Stimulated activated CD8-positive, alpha-beta memory T cell treated with anti-CD3 and anti-CD28 coated beads, Interleukin-12 subunit alpha, Interleukin-12 subunit beta, amount 100 ng/mL, for 24 hours (primary cell): ENCODE measurements around the gene EFHD2.
"Not testable (repeated sequence)": the region's sequence is repeated elsewhere in the genome, so short reads cannot be mapped to it uniquely, and the experiment has no call there.

Experiments used
- DNase-seq: peaks from one replicate; pipeline ENCODE4 v3.0.0-alpha.2; 2020; ENCODE audit errors: extremely low read depth

EFHD2 gene

DNA sequence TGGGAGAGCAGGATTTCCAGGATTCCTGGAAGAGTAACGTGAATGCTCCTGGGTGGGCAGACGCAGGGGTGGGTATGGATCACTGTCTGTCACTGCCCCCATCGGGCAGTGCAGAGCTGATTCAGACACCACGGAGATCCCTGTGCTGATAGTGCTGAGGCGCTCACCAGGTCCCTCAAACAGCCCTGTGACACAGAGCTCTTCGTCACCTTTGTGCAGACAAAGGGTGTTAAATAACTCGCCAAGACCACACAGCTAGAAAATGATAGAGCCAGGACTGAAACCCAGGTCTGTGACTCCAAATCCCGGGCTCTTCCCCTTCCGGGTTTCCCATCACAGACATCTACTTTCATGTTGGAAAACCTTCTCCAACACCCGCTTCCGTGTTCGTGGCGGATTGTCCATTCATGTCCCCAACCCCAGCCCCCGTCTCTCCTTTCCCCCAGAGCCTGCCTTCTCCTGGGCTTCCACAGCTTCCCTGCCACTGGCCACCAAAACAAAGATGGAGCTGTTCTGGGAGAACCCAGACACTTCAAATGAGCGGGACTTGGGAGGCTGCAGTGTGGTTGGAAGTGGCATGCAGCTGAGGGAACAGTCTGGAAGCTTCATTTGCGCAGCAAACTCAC, 2.6 kb downstream of the EFHD2 start:
- no peak for DNase-seq

DNA sequence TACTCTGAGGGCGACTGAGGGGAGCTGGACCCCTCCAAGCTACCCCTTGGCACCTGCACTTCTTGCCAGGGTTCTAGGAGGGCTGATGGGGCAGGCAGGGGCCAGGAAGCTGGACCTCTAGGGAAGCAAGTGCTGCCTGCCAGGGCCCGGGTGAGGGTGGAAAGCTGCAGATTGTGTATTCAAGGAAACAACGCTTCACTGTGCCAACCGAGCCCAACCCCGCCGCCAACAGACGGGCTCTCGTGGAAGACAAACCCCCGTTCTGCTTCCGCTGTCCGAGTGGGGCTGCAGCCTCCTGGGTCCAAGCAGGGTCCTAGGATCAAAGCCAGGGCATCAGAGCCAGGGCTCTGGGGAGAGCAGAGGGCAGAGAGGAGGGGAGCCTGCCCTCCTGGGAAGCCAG, 3.2 kb downstream of the EFHD2 start:
- no peak for DNase-seq

DNA sequence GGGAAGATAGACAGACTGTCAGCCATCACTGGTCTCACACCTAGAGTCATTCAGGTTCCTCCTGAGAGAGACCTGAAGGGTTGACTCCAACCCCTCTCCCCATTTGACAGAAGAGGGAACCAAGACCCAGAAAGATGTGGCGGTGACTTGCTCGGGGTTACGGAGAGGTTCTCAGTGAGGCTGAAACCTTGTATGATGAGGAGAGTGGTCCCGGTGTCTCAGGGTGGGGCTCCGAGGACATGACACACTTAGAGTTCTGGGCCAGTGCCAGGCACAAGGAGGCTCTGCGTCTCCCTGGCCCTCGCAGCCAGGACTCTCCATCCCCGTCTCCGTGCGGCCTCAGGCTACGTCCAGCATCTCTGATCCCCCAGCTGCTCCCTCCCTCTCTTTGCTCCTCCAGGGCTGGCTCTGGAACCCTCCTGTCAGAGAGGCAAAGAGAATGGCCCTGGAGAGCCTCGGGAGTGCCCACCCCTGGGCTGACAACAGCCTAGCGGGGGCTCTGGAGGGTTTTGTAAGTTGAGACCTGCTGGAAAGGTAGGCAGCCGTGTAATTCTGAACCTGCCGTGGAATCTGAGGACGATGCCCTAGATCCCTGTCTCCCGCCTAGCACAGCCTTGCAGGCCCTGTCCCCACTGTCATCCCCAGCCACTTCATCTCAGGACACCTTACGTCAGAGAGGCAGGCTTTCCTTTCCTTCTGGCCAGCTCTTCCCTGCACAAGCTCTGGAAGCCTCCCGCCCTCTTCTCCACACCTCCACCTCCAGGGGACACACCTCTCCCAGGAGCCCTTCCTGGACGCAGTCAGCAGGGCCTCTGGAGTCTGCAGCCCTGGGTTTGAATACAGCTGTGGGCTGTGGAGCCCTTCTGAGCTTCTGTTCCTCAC, 4.1 kb downstream of the EFHD2 start:
- DNase-seq = no peak

DNA sequence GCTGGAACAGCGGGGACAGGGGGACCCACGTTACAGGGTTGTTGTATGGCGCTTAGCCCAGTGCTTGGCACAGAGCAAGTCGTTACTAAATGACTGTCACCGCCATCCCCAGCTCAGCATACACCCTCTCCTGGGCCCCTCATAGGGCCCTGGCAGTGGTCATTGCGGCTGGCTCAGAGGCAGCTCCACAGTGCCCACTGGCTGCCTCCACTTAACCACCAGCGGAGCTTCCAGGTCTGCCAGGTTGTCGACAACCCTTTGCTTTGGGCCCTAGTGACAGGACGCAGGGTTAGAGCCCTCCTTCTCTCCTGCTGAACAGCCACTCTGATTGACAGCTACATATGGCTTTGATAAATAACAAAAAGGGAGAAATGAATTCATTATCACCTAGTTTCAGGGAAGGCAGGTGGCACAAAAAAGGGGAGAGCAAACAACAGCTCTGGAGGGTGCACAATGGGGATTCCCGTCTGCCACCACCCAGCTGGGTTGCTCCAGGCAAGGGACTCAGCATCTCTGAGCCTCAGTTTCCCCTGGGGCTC, 4.8 kb downstream of the EFHD2 start:
- DNase-seq = no peak

DNA sequence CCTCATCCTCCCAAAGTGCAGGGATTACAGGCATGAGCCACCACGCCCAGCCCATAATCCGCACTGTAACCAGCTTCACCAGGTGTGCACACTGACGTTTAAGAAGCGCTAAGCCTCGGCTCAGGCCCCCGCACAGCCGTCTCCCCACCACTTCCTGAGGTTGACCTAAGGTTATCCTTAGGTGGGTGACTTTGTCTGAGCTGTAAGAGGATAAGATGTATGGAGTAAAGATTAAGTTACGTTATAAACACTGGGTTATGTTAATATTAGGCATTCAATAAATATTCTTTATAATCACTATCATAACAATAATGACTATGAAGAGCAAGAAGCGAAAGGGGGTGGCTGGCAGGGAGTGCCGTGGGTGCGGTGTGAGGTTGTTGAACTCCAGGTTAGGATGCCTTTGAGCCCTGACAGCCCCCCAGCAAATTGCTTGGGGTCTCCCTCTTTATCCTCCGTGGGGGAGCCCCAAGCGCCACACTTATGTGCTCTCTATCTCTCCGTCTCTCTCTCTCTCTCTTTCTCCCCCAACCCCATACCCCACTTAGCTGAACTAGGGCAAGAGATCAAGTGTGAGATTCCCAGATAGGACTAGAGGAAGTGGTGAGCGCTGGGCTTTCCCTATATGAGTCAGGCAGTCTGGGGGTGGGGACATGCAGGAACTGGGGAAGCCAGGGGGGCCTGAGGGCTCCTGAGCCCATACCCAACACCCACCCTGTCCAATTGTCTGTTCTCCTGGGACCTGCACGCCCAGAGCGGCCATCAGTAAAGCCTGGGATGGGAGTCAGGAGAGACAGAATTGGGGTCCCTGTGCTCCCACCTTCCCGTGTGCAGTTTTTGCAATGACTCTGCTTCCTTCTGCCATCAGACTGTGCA, 7.6 kb downstream of the EFHD2 start:
- no peak for DNase-seq

DNA sequence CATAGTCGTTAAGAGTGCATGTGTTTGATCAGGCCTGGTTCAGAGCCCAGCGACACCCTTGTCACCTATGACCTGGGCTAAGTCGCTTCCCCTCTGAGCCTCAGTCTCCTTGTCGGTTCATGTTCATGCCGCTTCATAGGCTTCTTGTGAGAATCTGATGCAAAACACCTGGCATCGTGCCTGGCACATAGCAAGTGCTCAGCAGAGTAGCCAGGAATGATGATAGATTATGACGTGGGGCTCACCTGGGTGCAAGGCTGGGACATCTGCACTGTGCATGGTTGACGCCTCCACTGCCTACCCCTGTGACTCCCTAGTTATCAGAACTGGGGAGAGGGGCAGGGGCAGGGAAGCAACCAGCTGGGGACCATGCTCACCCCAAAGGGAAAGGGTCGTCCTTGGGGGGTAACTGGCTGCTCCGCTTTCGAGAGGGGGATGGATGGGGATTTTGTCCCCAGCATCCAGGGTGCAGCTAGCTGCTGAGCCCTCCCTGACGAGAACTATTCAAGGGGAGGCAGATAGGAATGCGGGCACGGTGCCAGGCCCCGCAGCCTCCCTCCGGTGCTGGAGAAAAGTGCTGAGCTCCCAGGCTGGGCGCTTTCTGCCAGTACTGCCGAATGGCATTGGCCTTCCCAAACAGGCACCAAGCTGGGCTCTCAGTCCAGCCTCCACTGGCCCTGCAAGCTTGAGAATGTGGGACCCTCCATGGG, 9.3 kb downstream of the EFHD2 start:
- no peak for DNase-seq

DNA sequence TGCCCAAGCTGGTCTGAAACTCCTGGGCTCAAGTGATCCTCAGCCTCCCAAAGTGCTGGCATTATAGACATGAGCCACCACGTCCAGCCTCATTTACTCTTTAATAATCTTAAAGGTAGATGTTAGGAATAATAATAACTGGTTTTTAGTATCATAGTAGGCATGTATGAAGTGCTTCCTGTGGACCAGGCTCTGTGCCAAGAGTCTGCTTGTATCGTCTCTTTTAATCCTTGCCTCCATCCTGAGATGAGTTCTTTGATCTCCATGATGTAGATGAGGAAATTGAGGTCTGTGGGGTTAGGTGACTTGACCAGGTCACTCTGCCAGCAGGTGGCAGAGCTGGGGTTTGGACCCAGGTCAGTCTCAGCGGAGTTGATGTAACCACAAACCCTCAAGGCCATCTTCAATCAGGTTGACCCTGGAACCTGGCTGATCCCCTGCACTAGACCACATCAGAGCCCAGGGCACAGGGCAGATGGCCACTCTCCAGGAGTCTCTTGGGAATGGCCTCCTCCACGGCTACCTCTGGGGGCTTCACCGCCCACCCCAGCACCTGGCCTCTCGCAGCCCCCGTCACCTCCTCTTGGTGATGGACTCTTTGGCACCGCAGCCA, 11.3 kb downstream of the EFHD2 start:
- DNase-seq = no peak

DNA sequence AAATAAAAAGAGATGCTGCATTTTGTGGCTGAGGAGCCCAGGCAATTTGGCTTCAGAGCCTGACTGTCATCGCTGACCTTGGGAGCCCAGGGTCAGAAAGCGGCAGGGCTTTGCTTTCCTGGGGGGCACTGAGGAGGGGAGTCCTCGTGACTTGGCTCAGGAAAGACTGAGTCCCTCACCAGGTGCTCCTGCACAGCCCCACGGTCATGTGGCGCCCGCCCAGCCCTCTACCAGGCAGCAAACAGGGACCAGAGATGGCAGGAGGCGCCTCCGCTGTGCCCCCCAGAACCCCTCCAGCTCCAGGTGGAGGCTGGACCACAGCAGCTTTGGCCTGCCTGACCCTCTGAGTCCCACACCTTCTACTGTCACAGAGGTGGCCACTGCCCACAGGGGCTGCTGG, 13.2 kb downstream of the EFHD2 start:
- DNase-seq = no peak

DNA sequence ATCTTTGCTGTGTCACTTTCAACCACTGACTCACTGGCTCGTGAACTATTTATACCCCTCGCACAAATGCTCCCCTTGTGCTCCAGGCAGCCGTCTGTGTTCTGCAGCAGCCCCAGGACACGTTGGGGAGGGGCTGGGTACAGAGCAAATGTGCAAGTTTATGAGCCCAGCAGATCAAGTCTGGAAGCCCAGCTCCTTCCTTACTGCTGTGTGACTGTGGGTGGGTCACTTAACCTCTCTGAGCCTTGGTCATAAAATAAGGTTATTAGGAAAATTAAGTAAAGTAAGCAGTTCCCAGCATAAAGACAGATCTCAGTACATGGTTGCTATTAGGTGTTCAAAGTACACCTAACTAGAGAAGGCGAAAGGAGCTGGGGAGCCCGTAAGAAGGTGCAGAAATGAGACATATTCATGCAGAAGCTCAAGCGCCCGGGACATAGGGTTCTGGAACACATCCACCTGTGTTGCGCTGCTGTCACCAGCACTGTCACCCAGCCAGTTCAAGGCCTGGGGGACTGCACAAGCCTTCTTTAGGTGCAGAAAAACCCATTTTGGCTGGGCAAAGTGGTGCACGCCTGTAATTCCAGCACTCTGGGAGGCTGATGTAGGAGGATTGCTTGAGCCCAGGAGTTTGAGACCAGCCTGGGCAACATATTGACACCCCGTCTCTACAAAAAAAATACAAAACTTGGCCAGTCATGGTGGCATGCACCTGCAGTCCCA, 13.8 kb downstream of the EFHD2 start:
- no peak for DNase-seq

DNA sequence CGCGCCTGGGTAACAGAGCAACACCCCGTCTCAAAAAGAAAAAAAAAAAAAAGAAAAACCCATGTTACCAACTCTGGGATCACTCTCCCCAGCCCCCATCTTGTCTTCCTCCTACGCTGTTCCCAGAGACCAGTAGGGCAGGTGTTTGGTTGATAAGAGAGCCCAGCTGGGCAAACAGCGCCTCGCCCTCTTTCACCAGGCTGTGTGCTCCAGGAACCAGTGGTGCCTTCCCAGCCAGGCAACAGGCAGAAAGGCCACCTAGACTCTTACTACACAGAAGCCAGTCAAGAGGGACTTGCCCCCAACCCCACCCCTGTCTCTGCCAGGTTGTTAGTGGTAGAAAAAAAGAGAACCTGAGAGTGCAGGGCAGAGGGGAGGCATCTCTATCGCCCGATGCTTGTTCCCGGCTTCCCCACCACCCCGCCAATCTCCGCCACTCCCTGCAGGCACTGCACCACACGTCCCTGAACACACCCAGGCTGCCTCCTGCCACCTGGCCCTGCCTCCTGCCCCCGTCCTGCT, 14.5 kb downstream of the EFHD2 start:
- no peak for DNase-seq

DNA sequence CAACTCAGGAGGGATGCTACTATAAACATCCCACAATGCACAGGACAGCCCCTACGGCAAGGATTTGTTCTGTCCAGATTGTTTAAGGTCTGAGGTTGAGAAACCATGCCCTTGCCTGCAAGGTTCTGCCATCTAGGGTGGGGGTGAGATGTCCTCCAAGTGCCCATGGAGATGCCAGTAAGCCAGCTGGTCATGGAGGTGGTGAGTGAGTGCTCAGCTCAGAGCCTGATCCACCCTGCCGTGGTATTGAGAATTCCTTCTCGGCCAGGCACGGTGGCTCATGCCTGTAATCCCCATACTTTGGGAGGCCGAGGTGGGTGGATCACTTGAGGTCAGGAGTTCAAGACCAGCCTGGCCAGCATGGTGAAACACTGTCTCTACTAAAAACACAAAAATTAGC, 15.3 kb downstream of the EFHD2 start:
- DNase-seq = no peak

DNA sequence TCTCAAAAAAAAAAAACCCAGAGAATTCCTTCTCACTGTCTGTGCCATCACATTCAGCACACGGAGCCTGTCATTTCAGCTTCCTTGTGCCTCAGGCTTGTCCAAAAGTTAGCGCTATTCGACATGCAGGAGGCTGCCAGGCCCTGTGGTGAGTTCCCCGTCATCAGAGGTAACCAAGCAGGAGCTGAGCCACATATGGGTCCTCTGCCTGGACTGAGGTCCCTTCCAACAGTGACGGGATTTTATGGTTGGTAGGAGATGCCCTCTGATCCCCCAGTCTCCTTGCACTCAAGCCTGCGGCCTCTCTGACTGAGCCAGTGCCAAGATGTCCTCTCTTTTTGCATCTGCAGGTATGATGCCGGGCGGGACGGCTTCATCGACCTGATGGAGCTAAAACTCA, 15.8 kb downstream of the EFHD2 start:
- no peak for DNase-seq

DNA sequence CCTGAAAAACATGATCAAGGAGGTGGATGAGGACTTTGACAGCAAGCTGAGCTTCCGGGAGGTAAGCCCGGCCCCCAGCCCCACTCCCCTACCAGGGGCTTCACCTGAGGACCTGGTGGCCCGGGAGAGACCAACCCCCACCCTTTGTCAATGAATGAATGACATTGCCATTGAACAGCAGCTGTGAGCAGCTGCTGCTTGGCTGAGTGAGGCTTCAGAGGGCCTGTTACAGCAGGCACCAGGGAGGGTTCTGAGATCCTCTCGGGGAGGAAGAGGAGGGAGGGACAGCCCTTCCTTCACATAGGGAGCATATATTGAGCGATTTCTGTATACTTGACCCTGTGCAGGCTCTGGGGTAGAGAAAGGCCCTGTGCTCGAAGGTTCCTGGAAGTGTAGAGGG, 16.3 kb downstream of the EFHD2 start:
- no peak for DNase-seq

DNA sequence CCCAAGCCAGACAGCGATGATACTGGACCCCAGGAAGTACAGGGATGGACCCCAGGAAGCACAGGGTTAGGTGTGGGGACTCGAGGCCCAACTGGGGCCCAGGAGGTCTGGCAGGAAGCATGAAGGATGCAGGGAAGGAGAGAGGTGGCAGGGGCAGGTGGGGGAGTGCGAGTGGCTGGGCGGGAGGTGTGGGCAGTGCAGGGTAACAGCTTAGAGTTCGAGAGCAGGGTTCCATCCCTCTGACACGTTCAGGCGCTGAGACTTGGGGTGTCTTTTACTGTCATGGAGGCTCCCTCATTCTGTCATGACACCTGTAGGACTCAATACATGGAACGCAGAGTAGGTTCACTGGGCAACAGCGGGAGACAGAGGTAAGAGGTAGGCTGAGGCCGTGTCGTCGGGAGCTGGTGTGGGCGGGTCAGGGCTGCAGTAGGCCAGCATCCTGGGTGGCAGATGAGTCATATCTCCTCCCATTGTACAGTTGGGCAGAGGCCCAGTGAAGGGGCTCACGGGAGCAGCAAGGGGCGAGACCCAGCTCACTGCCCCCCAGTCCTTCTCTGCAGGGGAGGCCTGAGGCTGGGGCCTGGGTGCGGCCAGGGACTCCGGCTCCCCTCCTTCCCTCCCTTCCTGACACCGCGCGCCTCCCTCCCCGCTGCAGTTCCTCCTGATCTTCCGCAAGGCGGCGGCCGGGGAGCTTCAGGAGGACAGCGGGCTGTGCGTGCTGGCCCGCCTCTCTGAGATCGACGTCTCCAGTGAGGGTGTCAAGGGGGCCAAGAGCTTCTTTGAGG, 17.0 kb downstream of the EFHD2 start:
- DNase-seq = no peak

DNA sequence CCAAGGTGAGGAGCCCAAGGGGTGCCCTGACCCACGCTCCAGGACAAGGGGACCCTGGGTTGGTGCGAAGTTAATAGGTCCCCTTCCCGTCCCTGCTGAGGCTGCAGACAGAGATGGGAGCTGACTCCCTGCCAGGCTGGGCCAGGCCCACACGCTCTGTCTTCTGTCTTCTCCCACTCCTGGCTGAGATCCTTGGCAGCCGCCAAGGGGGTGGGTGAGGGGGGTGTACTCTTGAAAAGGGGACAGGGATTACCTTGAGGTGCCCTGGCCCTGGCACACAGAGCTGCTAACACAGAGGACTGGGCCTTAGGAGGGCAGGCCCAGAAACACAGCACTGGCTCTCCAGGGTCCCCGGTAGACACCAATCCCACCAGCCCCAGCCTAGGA, 17.6 kb downstream of the EFHD2 start:
- DNase-seq = no peak

DNA sequence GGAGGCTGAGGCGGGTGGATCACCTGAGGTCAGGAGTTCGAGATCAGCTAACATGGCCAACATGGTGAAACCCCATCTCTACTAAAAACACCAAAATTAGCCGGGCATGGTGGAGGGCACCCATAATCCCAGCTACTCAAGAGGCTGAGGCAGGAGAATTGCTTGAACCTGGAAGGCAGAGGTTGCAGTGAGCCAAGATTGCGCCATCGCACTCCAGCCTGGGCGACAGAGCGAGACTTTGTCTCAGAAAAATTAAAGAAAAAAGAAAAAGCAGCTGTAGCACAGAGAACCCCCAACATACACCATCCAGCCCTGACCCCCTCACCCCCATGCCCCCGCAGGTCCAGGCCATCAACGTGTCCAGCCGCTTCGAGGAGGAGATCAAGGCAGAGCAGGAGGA, 18.6 kb downstream of the EFHD2 start:
- not testable (repeated sequence) for DNase-seq

DNA sequence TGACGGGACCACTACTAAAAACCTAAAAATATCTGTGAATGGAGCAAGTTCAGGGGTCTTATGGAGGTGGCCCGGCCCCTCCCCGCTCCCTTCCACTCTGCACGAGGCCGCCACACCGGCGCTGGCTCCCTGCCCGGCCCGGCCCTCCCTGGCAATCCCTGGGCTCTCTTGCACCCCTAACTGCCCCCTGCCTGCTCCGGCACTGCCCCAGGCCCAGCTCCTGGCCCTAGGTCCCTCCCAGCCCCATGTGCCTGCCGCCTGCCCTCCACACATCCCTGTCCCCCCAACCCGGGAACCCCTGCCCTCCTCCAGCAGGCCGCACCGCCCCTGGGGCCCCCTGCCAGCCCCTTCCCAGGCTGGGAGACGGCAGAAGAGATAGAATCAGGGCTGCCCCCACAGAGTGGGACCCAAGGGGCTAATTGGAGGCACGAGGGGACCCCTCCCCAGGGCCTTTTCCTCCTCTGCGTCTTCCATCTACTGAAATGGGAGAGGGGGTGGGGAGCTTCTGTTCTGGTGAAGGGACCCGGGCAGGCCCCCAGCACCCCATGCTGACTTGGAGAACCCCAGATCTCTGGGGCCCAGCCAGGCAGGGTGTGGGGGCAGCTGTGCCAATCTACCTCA, 19.2 kb downstream of the EFHD2 start:
- no peak for DNase-seq

DNA sequence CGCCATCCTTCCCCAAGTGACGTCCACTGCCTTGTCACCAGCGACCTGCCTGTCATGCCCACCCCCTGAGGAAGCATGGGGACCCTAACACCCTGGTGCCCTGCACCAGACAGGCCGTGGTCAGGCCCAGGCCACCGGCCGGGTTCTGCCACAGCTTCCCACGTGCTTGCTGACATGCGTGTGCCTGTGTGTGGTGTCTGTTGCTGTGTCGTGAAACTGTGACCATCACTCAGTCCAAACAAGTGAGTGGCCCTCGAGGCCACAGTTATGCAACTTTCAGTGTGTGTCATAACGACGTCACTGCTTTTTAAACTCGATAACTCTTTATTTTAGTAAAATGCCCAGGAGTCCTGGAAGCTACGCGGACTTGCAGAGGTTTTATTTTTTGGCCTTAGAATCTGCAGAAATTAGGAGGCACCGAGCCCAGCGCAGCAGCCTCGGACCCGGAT, 20.0 kb downstream of the EFHD2 start:
- DNase-seq = no peak
